Stomach (tissue), 9 donors: Measurements from ENCODE around the gene GBP6. TPM values are rescaled to one million over a fixed set of nuclear protein-coding genes. Genes with fewer than 3 reads are reported as not detected.

Experiments used
- DNase-seq, 2 donors: peaks; one replicate each; pipeline versions ENCODE4 v3.0.0 to v3.0.0-alpha.2; 2013 to 2019
- H3K27ac ChIP-seq, 5 donors: fragments of 200-600 bp in 4 of 5; sonication (generic) in 4 of 5; one replicate each; pipeline ENCODE4 v1.5.1; 2013 to 2019; ENCODE audit warnings: mild to moderate bottlenecking in 1 of 5, moderate library complexity in 1 of 5
- H3K27me3 ChIP-seq, 3 donors: fragments of 200-600 bp; sonication (generic); one replicate each; pipeline ENCODE4 v1.5.1; 2017 to 2019; ENCODE audit warnings: mixed run types in 1 of 3
- H3K36me3 ChIP-seq, 4 donors: fragments of 200-600 bp; sonication (generic); 1 replicate in 3 of 4; 2 replicates in 1 of 4; pipeline ENCODE4 v1.5.1; 2016 to 2019
- H3K4me1 ChIP-seq, 4 donors: fragments of 200-600 bp; sonication (generic); one replicate each; pipeline ENCODE4 v1.5.1; 2016 to 2019
- H3K4me3 ChIP-seq, 4 donors: fragments of 200-600 bp; sonication (generic) in 3 of 4; one replicate each; pipeline ENCODE4 v1.5.1; 2016 to 2019; ENCODE audit warnings: mild to moderate bottlenecking in 1 of 4
- H3K9me3 ChIP-seq, 4 donors: fragments of 200-600 bp; sonication (generic); one replicate each; pipeline ENCODE4 v1.5.1; 2016 to 2019
- CTCF ChIP-seq, 7 experiments: fragments of 450-650 bp in 4 of 7; fragments of 200-600 bp in 3 of 7; sonication (generic) in 3 of 7; IDR thresholded peaks; one replicate each; pipeline ENCODE4 v1.5.1; 2016 to 2019; ENCODE audit warnings: antibody characterized with exemption in 7 of 7, control low read depth in 2 of 7, mild to moderate bottlenecking in 1 of 7
- EP300 ChIP-seq: sonication (generic); formaldehyde crosslinking; IDR thresholded peaks from one replicate; pipeline ENCODE4 v1.6.1; 2017; ENCODE audit warnings: antibody characterized with exemption
- POLR2A ChIP-seq, 4 donors: fragments of 450-650 bp; IDR thresholded peaks; one replicate each; pipeline ENCODE4 v1.6.1; 2016; ENCODE audit warnings: antibody characterized with exemption in 4 of 4, control low read depth in 2 of 4, mild to moderate bottlenecking in 1 of 4, moderate library complexity in 1 of 4
- POLR2AphosphoS5 ChIP-seq, 3 donors: sonication (generic); formaldehyde crosslinking; IDR thresholded peaks; one replicate each; pipeline ENCODE4 v1.6.1; 2016; ENCODE audit warnings: antibody characterized with exemption in 3 of 3
- WGBS, 5 donors: extraction: QIAGEN DNeasy Blood & Tissue Kit in 3 of 5; methylation state at CpG; one replicate each; pipeline versions ENCODE4 v1.1.5 to v1.1.7; 2013 to 2018; 5-methylcytosine and 5-hydroxymethylcytosine counted together
- intact Hi-C: fragments of 100-400 bp; cut with DNase I; formaldehyde crosslinking; loops from one replicate; pipeline ENCODE4 v1.15.1; 2023; ENCODE audit warnings: low total_unique reads
- polyA plus RNA-seq, 3 donors: library from polyadenylated mRNA; stranded (reverse); fragments of 200-250 nt; gene quantifications; one replicate each; pipeline ENCODE4 v1.2.3, GENCODE V29; 2013
- total RNA-seq, 5 donors: library from RNA; depleted of rRNA; stranded (reverse); fragments of >200 nt; gene quantifications; one replicate each; pipeline versions ENCODE4 v1.1.0 to v1.2.3, GENCODE V29; 2014 to 2016
- donor health status: healthy with polysubstance abuse.
- donor health status: Bipolar disorder and iron deficiency.
- donor health status: healthy.

GBP6 gene
- total and polyA plus RNA-seq, 8 donors: 0.46 to 50.8 (median 1.1) TPM; not detected in 5

DNA sequence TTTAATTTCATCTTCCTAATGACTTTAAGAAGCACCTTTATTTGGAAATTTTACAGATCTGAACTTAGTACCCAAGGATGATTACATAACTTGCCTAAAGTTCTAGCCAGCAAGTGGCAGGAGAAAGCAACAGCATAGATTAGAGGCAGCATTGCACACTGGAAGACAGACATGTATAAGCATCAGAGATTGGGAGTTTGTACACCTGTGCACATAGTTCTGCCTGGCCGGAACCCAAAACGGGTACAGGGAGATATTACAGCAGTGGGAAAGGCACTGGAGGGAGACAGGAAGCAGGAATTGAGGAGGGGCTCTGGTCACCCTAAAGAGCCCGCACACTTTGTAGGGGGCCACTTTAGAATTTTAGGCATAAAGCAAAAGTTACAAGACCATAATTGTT, 19.3 kb downstream of the GBP6 start:
- H3K27me3 ChIP-seq: no peaks in the 10 kb centered on the region
- no peak overlapping the region for H3K27ac ChIP-seq
- no peak overlapping the region for H3K4me3 ChIP-seq
- TF ChIP-seq EP300 (no peak), CTCF (IDR thresholded peaks at IDR 0.05) (no peak), POLR2A (IDR thresholded peaks at IDR 0.05) (no peak), POLR2AphosphoS5 (IDR thresholded peaks at IDR 0.05) (no peak)
- WGBS, 5 donors: 78 to 87% (median 84%) methylated on average over 3 of the region's 3 CpGs
- intact Hi-C loops: no loop called here
- no peaks in the 10 kb centered on the region for H3K4me1 ChIP-seq
- H3K9me3 ChIP-seq: no peaks in the 10 kb centered on the region
- no peak for DNase-seq
- H3K36me3 ChIP-seq: no peaks in the 10 kb centered on the region

DNA sequence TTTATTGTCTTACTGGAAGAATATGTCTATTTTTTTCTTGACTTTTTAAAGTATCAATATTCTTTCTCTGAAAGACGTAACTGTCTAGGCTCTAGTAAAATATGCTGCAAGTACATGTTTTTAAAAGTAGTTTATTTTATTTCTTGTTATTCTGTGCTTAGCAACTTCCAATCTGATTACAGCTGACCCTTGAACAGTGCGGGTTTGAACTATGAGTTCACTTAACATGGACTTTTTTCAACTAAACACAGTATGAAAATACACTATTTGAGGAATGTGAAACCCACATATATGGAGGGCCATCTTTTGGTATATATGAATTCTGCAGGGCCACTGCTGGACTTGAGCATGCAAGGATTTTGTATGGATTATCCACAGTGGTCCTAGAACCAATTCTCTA, 26.8 kb downstream of the GBP6 start:
- intact Hi-C loops: no loop called here
- WGBS, 5 donors: 89 to 93% (median 91%) methylated on average over 2 of the region's 2 CpGs
- DNase-seq: no peak

DNA sequence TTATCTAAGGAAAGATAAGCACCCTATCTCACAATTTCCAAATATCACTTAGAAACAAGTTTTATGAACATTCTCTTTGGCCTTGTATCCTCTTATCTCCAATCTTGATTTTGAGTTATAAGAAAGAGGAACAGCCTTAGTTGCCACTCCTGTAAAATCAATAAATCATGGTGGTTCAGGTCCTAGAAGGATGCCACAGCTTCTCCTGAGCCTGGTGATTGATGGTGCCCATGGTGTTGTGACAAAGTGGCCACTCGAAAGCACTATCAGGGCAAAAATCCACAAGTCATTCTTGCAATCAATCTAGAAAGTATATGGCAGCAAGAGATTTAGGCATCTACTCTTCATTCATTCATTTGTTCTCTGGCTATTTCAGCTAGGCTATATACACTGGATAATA, 27.8 kb downstream of the GBP6 start:
- intact Hi-C loops: no loop called here
- peaks cover 0 to 9% (median 0%) of the 10 kb centered on the region in 4 donors for H3K9me3 ChIP-seq
- no peak overlapping the region for H3K27ac ChIP-seq
- H3K4me3 ChIP-seq: no peak overlapping the region
- no peak for DNase-seq
- WGBS, 5 donors: 35 to 74% (median 55%) methylated on average over 1 of the region's 1 CpG
- H3K4me1 ChIP-seq: no peaks in the 10 kb centered on the region
- H3K36me3 ChIP-seq: no peaks in the 10 kb centered on the region
- no peaks in the 10 kb centered on the region for H3K27me3 ChIP-seq
- TF ChIP-seq POLR2A (IDR thresholded peaks at IDR 0.05): no peak
- TF ChIP-seq EP300: no peak
- no peak for TF ChIP-seq POLR2AphosphoS5 (IDR thresholded peaks at IDR 0.05)
- no peak for TF ChIP-seq CTCF (IDR thresholded peaks at IDR 0.05)

More for the DNA sequence above, 26.8 kb downstream of the GBP6 start:
- H3K9me3 ChIP-seq: peaks cover 0 to 9% (median 0%) of the 10 kb centered on the region in 4 donors
- TF ChIP-seq POLR2AphosphoS5 (IDR thresholded peaks at IDR 0.05): no peak
- TF ChIP-seq EP300: no peak
- no peak for TF ChIP-seq POLR2A (IDR thresholded peaks at IDR 0.05)
- no peak for TF ChIP-seq CTCF (IDR thresholded peaks at IDR 0.05)
- H3K4me1 ChIP-seq: no peaks in the 10 kb centered on the region
- no peaks in the 10 kb centered on the region for H3K36me3 ChIP-seq
- no peaks in the 10 kb centered on the region for H3K27me3 ChIP-seq
- H3K27ac ChIP-seq: no peak overlapping the region
- no peak overlapping the region for H3K4me3 ChIP-seq

GRCh38 chr1:89394851-89395250, 31.0 kb downstream of the GBP6 start:
- H3K4me1 ChIP-seq: no peaks in the 10 kb centered on the region
- DNase-seq: no peak
- no peaks in the 10 kb centered on the region for H3K36me3 ChIP-seq
- intact Hi-C loops: no loop called here
- H3K27me3 ChIP-seq: no peaks in the 10 kb centered on the region
- TF ChIP-seq POLR2AphosphoS5 (IDR thresholded peaks at IDR 0.05) (no peak), EP300 (no peak), CTCF (IDR thresholded peaks at IDR 0.05) (no peak), POLR2A (IDR thresholded peaks at IDR 0.05) (no peak)
- no peak overlapping the region for H3K27ac ChIP-seq
- WGBS, 5 donors: 78 to 91% (median 87%) methylated on average over 3 of the region's 3 CpGs
- H3K4me3 ChIP-seq: no peak overlapping the region
- peaks cover 0 to 9% (median 0%) of the 10 kb centered on the region in 4 donors for H3K9me3 ChIP-seq
